Neural cell (in vitro differentiated cells): Measurements from ENCODE around the gene CNTNAP5.

ENCODE experiments used
- EZH2 ChIP-seq: fragments of 200-600, 300-800 bp; shearing (Covaris generic), sonication (generic); IDR thresholded peaks from 2 replicates; pipeline ENCODE4 v1.6.1; 2014; ENCODE audit warnings: antibody characterized with exemption, low read length, borderline replicate concordance, mild to moderate bottlenecking; ENCODE audit not compliant: insufficient read depth, poor library complexity, severe bottlenecking
- TF ChIP-seq, protein P1 (sequence below): fragments of 450-650 bp; IDR thresholded peaks from 2 replicates; pipeline ENCODE4 v1.5.1; 2014; ENCODE audit warnings: antibody characterized with exemption, mild to moderate bottlenecking, moderate library complexity; ENCODE audit not compliant: poor library complexity, severe bottlenecking
- TF ChIP-seq, protein P2 (sequence below): IDR thresholded peaks from 2 replicates; pipeline ENCODE4 v1.6.1; 2012; ENCODE audit warnings: borderline replicate concordance

DNA sequence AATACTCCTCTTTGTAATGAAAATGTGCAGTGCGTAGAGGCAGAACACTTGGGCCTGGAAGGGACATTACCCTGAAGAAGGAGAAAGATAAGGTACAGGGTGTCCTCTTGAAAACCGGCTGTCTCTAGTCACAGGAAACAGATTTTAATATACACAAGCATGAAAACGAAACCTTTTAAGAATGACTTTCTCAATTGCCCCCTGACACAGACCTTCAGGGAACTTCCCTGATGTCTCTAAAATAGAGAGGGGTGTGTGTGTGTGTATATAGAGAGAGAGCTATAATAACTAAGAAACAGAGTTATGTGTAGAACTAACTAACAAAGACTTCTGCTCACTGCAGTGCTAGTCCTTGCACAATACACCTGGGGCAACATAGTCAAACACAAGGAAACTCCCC lies 780.0 kb downstream of the CNTNAP5 start:
- TF ChIP-seq, protein P1, sequence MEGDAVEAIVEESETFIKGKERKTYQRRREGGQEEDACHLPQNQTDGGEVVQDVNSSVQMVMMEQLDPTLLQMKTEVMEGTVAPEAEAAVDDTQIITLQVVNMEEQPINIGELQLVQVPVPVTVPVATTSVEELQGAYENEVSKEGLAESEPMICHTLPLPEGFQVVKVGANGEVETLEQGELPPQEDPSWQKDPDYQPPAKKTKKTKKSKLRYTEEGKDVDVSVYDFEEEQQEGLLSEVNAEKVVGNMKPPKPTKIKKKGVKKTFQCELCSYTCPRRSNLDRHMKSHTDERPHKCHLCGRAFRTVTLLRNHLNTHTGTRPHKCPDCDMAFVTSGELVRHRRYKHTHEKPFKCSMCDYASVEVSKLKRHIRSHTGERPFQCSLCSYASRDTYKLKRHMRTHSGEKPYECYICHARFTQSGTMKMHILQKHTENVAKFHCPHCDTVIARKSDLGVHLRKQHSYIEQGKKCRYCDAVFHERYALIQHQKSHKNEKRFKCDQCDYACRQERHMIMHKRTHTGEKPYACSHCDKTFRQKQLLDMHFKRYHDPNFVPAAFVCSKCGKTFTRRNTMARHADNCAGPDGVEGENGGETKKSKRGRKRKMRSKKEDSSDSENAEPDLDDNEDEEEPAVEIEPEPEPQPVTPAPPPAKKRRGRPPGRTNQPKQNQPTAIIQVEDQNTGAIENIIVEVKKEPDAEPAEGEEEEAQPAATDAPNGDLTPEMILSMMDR = no peak
- TF ChIP-seq EZH2 = no peak
- TF ChIP-seq, protein P2, sequence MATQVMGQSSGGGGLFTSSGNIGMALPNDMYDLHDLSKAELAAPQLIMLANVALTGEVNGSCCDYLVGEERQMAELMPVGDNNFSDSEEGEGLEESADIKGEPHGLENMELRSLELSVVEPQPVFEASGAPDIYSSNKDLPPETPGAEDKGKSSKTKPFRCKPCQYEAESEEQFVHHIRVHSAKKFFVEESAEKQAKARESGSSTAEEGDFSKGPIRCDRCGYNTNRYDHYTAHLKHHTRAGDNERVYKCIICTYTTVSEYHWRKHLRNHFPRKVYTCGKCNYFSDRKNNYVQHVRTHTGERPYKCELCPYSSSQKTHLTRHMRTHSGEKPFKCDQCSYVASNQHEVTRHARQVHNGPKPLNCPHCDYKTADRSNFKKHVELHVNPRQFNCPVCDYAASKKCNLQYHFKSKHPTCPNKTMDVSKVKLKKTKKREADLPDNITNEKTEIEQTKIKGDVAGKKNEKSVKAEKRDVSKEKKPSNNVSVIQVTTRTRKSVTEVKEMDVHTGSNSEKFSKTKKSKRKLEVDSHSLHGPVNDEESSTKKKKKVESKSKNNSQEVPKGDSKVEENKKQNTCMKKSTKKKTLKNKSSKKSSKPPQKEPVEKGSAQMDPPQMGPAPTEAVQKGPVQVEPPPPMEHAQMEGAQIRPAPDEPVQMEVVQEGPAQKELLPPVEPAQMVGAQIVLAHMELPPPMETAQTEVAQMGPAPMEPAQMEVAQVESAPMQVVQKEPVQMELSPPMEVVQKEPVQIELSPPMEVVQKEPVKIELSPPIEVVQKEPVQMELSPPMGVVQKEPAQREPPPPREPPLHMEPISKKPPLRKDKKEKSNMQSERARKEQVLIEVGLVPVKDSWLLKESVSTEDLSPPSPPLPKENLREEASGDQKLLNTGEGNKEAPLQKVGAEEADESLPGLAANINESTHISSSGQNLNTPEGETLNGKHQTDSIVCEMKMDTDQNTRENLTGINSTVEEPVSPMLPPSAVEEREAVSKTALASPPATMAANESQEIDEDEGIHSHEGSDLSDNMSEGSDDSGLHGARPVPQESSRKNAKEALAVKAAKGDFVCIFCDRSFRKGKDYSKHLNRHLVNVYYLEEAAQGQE = no peak
